GM23248 (cell line): ENCODE measurements around the gene ZNF835. TPM values are rescaled to one million over a fixed set of nuclear protein-coding genes. Genes with fewer than 3 reads are reported as not detected.

ENCODE experiments used
- DNase-seq: peaks from one replicate; pipeline ENCODE4 v3.0.0-alpha.2; 2015
- H2AFZ ChIP-seq: fragments of 200-600 bp; sonication (generic); 2 replicates; pipeline ENCODE4 v1.6.1; 2016; ENCODE audit warnings: antibody characterized with exemption
- H3F3A ChIP-seq: fragments of 200-600 bp; sonication (generic); 2 replicates; pipeline ENCODE4 v1.6.1; 2016; ENCODE audit warnings: mild to moderate bottlenecking, antibody characterized with exemption, mixed run types; ENCODE audit not compliant: insufficient read depth
- H3K27ac ChIP-seq: fragments of 200-600 bp; sonication (generic); 2 replicates; pipeline ENCODE4 v1.5.1; 2016; ENCODE audit warnings: mild to moderate bottlenecking
- H3K27me3 ChIP-seq: fragments of 200-600 bp; sonication (generic); replicated peaks from 2 replicates; pipeline ENCODE4 v1.6.1; 2016; ENCODE audit warnings: mild to moderate bottlenecking; ENCODE audit not compliant: insufficient read depth
- H3K36me3 ChIP-seq: fragments of 200-600 bp; sonication (generic); 2 replicates; pipeline ENCODE4 v1.6.1; 2016; ENCODE audit warnings: low read depth, mild to moderate bottlenecking
- H3K4me1 ChIP-seq: fragments of 200-600 bp; sonication (generic); 2 replicates; pipeline ENCODE4 v1.6.1; 2016; ENCODE audit warnings: mild to moderate bottlenecking; ENCODE audit not compliant: insufficient read depth
- H3K4me2 ChIP-seq: fragments of 200-600 bp; sonication (generic); one replicate; pipeline ENCODE4 v1.6.1; 2016; ENCODE audit warnings: mild to moderate bottlenecking; ENCODE audit not compliant: unreplicated experiment
- H3K4me3 ChIP-seq: fragments of 200-600 bp; sonication (generic); 2 replicates; pipeline ENCODE4 v1.5.1; 2016; ENCODE audit warnings: mild to moderate bottlenecking
- H3K79me2 ChIP-seq: fragments of 200-600 bp; sonication (generic); 2 replicates; pipeline ENCODE4 v1.6.1; 2016; ENCODE audit warnings: mild to moderate bottlenecking; ENCODE audit not compliant: insufficient read depth
- H3K9ac ChIP-seq: fragments of 200-600 bp; sonication (generic); 2 replicates; pipeline ENCODE4 v1.6.1; 2016; ENCODE audit warnings: mild to moderate bottlenecking
- H3K9me2 ChIP-seq: fragments of 200-600 bp; sonication (generic); 2 replicates; pipeline ENCODE4 v1.6.1; 2016; ENCODE audit warnings: mixed run types, mild to moderate bottlenecking, moderate library complexity; ENCODE audit not compliant: insufficient read depth
- H3K9me3 ChIP-seq: fragments of 200-600 bp; sonication (generic); one replicate; pipeline ENCODE4 v1.6.1; 2017; ENCODE audit warnings: low read depth
- H4K20me1 ChIP-seq: fragments of 200-600 bp; sonication (generic); 2 replicates; pipeline ENCODE4 v1.6.0; 2016; ENCODE audit not compliant: insufficient read depth
- EZH2 ChIP-seq: fragments of 200-600 bp; sonication (generic); IDR thresholded peaks from 2 replicates; pipeline ENCODE4 v1.6.1; 2018; ENCODE audit warnings: antibody characterized with exemption, mild to moderate bottlenecking; ENCODE audit not compliant: insufficient read depth, poor library complexity, severe bottlenecking
- EZH2phosphoT487 ChIP-seq: fragments of 200-600 bp; sonication (generic); IDR thresholded peaks from 2 replicates; pipeline ENCODE4 v1.6.1; 2018; ENCODE audit warnings: antibody characterized with exemption, moderate library complexity, mild to moderate bottlenecking, low read depth; ENCODE audit not compliant: insufficient read depth
- WGBS, 2 experiments: methylation state at CpG; one replicate each; pipeline ENCODE4 v1.1.6; 2015 to 2017; ENCODE audit warnings: low lambda C conversion rate in 2 of 2, low coverage in 1 of 2; ENCODE audit errors: missing lambda C conversion rate in 2 of 2; 5-methylcytosine and 5-hydroxymethylcytosine counted together
- in situ Hi-C: fragments of 300-500 bp; cut with MboI; formaldehyde crosslinking; loops from 2 replicates; pipeline ENCODE4 v1.15.0; 2020
- polyA plus RNA-seq: library from polyadenylated mRNA; unstranded; fragments of >200 nt; fragmentation: Nextera tagmentation; extraction: Ambion mirVana; gene quantifications from 2 replicates; pipeline ENCODE4 v1.2.1, GENCODE V29; 2016
- total RNA-seq: library from RNA; depleted of rRNA; stranded (reverse); fragments of >200 nt; shearing (Covaris generic); gene quantifications from 2 replicates; pipeline ENCODE4 v1.2.3, GENCODE V29; 2014

The ZNF835 gene
- total and polyA plus RNA-seq, 2 experiments from 2014 or later: 0.09 TPM; not detected in 1

- Histone ChIP-seq H3K79me2 (no peaks in the 10 kb centered on the region), H3K4me3 (no peak overlapping the region), H3K4me1 (no peaks in the 10 kb centered on the region), H3K27me3 (no peaks in the 10 kb centered on the region), H3K9me3 (no peaks in the 10 kb centered on the region), H2AFZ (no peak overlapping the region), H4K20me1 (no peaks in the 10 kb centered on the region), H3K27ac (no peak overlapping the region), H3K9ac (no peak overlapping the region), H3K4me2 (no peak overlapping the region), H3K36me3 (no peaks in the 10 kb centered on the region), H3K9me2 (no peaks in the 10 kb centered on the region), H3F3A (no peaks in the 10 kb centered on the region)
- DNase-seq: no peak
- no peak for TF ChIP-seq EZH2phosphoT487
- in situ Hi-C loops: no loop called here
- WGBS, 2 experiments: 41 to 46% methylated on average over 16 to 17 of the region's 17 CpGs
These were observed 1.1 kb downstream of the ZNF835 start for GRCh38 chr19:56670401-56670960.

GRCh38 chr19:56668676-56669075 is 2.9 kb downstream of the ZNF835 start:
- H3K36me3 ChIP-seq: no peaks in the 10 kb centered on the region
- TF ChIP-seq EZH2phosphoT487 (no peak), EZH2 (no peak)
- WGBS, 2 experiments: 54 to 60% methylated on average over 5 to 9 of the region's 9 CpGs
- H3K4me2 ChIP-seq: no peak overlapping the region
- H3F3A ChIP-seq: no peaks in the 10 kb centered on the region
- H3K27ac ChIP-seq: no peak overlapping the region
- no peaks in the 10 kb centered on the region for H3K9me3 ChIP-seq
- H4K20me1 ChIP-seq: no peaks in the 10 kb centered on the region
- no peaks in the 10 kb centered on the region for H3K4me1 ChIP-seq
- no peaks in the 10 kb centered on the region for H3K27me3 ChIP-seq
- no peak for DNase-seq
- H3K9me2 ChIP-seq: no peaks in the 10 kb centered on the region
- no peak overlapping the region for H2AFZ ChIP-seq
- H3K9ac ChIP-seq: no peak overlapping the region
- in situ Hi-C loops: no loop called here
- no peaks in the 10 kb centered on the region for H3K79me2 ChIP-seq
- H3K4me3 ChIP-seq: no peak overlapping the region

GRCh38 chr19:56667311-56667870 is 4.2 kb downstream of the ZNF835 start:
- H3K4me3 ChIP-seq: no peak overlapping the region
- 27 to 31% methylated on average over 6 of the region's 6 CpGs for WGBS, 2 experiments
- H3K27ac ChIP-seq: no peak overlapping the region
- H3K9me3 ChIP-seq: no peaks in the 10 kb centered on the region
- H3K79me2 ChIP-seq: no peaks in the 10 kb centered on the region
- H3K9me2 ChIP-seq: no peaks in the 10 kb centered on the region
- H3F3A ChIP-seq: no peaks in the 10 kb centered on the region
- in situ Hi-C loops: no loop called here
- H3K27me3 ChIP-seq: no peaks in the 10 kb centered on the region
- H3K4me2 ChIP-seq: no peak overlapping the region
- no peaks in the 10 kb centered on the region for H3K4me1 ChIP-seq
- no peak overlapping the region for H2AFZ ChIP-seq
- TF ChIP-seq EZH2: no peak
- no peak for TF ChIP-seq EZH2phosphoT487
- no peaks in the 10 kb centered on the region for H4K20me1 ChIP-seq
- H3K9ac ChIP-seq: no peak overlapping the region
- no peaks in the 10 kb centered on the region for H3K36me3 ChIP-seq
- DNase-seq: no peak

- Histone ChIP-seq H2AFZ (no peak overlapping the region), H3K27me3 (no peaks in the 10 kb centered on the region), H3K4me2 (no peak overlapping the region), H3K9me3 (no peaks in the 10 kb centered on the region), H3K27ac (no peak overlapping the region), H3K9me2 (no peaks in the 10 kb centered on the region), H3K79me2 (no peaks in the 10 kb centered on the region), H3K4me1 (no peaks in the 10 kb centered on the region), H3K4me3 (no peak overlapping the region), H4K20me1 (no peaks in the 10 kb centered on the region), H3K36me3 (no peaks in the 10 kb centered on the region), H3F3A (no peaks in the 10 kb centered on the region), H3K9ac (no peak overlapping the region)
- TF ChIP-seq EZH2 (no peak), EZH2phosphoT487 (no peak)
- 79 to 86% methylated on average over 38 to 43 of the region's 43 CpGs for WGBS, 2 experiments
- in situ Hi-C loops: no loop called here
- no peak for DNase-seq
These were observed 7.0 kb downstream of the ZNF835 start for GRCh38 chr19:56664511-56664910.
